HG03565 (cell line): ENCODE results near the gene FAM120A.

Source experiments
- ATAC-seq: cut with Tn5 transposase; IDR thresholded peaks from one replicate; pipeline ENCODE4 v1.9.1; 2021; ENCODE audit warnings: mild to moderate bottlenecking, moderate library complexity; ENCODE audit not compliant: unreplicated experiment

FAM120A gene

DNA sequence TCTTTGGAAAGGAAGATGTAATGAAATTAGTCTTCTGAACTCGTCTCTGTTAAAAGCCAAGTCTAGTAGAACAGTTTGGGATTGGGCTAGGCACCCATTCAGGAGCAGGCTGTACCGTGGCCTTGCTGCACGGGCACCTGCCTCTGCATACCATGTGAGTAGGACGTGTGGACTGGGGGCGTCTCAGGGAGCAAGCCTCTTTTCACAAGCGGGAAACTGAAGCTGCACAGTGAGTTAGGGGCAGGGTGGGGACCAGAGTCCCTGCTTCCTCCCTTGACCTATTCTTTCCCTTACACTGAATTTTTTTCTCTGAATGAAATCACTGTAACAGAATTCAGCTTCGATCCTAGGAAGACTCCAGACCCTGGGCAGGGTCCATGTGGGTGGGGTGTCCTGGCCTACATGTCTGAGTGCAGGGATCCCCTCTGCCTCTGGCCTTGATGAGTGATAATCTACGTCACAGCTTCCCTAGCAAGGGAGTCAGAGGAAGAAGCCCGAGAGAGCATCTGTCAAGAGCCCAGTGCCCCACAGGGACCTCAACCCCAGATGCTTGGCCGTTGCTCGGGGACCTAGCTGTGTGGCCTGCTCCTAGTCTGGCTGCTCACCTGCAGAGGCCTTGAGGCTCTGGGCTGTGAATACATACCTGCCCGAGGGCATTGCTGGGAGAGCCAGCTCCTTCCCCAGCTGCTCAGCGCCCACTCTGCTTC, 140.0 kb downstream of the FAM120A start:
- ATAC-seq: no peak

DNA sequence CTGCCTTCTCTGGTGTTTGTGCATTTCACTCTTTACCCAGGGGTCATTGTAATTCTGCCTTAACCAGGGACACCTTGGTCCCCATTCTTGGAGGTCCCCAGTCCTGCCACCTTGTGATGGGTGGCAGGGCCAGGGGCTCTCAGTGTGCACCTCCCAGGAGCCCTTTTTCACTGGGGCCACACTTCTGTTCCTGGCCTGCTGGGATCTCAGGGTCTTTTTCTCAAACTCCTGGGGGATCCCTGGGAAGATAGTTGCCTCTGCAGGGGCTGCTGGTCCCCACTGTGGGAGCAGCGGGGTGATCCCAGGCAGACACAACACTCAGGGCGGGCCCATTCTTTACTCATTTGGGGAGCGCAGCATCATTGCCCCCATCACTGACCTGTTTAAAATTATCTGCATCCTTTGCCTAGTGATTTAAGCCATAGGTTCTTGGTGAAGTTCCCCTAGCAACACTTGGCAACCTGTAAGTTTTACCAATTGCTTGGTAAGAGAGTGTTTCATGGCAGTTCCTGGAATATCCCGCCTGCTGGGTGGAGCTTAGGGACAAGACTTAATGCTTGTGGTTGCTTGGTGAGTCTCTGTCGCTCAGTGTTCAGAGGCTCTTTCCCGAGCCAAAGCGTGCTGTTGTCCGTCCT, 140.6 kb downstream of the FAM120A start:
- ATAC-seq: no peak

DNA sequence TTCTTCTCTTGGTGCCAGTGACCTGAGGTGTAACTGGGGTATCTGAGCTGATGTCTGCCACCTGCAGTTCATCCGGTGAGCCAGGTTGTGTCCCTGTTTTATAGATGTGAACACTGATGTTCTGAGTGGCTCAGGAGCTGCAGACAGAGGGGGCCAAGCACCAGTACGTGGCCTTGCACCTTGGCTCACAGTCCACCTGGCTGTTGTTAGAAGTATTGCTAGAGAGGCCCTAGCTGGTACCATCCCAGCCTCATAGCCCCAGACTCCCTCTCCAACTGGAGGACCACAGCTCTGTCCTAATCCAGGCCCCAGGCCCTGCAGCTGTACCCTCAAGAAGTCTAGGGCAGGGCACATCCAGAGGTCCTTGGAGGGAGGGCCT, 141.1 kb downstream of the FAM120A start:
- no peak for ATAC-seq

DNA sequence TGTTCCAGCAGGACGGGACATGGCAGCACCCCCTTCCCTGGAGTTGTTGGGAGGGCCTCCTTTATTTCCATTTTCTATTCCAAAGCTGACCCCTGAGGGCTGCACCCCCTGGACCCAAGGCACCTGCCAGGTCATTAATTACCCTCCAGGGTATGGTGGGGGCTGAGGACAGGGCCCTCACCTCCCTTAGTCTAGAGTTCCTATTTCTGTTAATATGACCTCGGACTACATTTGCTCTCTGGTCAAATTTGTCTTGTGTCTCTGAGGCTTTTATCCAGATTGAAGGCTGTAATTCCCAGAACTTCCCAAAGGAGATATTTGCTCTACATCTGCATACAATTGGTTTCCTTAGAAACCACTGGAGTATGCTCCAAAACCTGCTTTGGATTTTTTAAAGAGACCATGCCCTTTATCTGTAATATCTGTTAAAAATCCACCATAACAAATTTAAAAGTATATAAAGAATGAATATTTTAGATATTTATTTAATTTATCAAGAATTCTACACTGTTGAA, 141.7 kb downstream of the FAM120A start:
- ATAC-seq: no peak

DNA sequence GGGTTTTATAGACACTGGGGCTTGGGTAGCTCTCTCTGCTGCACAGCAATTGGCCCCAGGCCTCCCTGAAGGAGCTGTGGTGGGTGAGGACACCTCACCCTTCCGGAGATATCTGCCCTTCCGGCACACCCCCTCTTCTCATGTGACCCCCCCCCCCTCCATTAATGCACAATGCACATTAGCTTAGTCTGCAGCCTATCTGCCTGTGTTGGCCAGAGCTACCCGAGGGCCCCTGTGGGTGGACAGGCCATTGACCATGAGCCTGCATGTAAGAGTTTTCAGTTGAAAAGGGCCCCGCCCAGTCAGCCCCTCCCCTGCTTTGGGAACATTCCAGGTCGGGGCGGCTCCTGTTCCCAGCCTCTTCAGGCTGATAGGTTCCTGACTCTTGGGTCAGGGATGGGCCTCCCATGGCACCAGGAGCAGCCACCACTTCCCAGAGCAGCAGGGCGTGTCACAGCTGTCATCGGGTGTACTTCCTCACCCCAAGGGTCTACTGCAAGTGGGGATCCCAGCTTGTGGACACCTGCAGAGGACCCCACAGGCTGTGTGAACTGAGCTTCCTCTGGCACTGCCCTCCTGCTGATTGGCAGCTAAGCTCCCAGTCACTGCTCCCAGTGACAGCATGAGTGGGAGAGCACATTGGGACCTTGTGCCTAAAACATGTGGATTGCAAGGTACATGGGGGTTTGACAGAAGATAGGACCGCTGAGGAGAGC, 142.7 kb downstream of the FAM120A start:
- no peak for ATAC-seq

DNA sequence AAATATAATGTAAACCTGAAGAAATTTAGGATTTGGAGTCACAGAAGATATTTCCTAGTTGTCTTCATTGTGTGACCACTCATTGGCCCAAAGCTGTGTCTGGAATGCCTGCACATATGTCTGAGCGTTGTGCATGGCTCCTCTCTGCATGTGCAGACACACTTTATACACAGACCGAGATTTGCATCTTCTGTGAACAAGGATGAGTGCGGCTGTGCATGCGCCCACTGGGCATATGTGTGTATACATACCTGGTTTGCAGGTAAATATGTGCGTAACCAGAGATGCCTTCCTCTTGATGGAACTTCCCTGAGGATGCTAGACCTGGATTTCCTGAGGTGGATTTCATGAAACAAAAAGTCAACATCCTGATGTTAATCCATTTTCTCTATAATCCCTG, 144.0 kb downstream of the FAM120A start:
- no peak for ATAC-seq

DNA sequence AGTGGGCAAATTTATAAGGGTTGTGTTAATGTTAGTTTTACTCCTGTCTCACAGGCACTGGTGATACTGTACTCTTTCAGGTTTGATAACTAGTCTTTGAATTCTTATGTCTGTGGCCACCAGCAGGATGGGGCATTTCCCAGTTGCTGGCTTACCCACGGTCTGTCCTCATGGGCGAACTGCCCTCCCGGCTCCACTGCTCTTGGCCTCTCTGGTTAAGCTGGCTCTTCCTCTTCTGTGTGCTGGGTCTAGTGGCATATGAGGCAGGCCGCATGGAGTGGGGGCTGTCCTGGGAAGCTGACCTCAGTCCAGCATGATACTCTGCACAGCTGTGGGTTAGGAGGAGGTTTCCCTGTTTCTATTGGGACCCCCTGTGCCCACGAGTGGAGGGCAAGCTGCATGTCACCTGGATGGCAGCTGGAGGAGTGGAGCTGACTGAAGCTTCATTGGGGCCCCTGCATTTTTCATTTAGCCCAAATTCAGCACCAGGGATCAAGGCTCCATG, 144.4 kb downstream of the FAM120A start:
- no peak for ATAC-seq

DNA sequence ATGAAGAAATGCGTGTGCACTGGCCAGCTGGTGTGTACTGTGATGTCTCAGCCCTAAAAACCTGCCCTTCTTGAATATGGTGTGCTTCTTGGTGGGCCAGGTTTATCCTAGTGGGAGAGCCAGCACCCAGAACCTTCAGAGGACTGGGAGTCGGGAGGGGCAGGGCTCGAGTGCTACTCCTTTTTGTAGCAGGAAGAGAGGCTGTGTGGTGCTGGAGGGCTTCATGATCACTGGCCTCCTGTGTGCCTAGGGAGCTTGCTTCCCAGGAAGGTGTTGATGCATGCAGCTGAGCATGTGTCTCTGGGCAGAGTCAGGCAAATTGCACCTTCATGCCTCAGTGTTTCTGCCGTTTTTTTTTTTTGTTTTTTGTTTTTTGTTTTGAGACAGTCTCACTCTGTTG, 144.9 kb downstream of the FAM120A start:
- ATAC-seq: no peak

DNA sequence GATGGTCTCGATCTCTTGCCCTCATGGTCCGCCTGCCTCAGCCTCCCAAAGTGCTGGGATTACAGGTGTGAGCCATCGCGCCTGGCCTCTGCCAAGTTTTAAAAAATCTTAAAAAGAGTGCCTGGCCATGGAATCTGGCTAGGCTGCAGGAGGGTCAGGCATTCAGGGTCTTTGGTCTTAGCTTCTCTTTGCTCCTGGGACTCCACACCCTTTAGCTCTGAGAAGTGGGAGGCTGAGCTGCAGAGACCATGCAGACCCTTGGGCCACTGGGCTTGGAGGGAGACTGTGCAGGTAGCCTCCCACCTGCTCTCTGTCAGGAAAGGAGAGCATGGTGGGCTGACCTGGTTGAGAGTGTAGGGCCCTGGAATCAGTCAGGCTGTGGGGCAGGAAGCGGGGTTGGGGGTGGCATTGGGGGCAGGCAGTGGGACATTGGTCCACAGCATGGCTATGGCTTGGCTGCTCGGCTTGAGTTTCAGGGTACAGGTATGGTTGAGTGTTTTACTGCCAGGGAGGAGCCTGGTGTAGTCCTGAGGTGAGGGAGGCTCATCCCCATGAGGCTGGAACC, 145.7 kb downstream of the FAM120A start:
- ATAC-seq: no peak

DNA sequence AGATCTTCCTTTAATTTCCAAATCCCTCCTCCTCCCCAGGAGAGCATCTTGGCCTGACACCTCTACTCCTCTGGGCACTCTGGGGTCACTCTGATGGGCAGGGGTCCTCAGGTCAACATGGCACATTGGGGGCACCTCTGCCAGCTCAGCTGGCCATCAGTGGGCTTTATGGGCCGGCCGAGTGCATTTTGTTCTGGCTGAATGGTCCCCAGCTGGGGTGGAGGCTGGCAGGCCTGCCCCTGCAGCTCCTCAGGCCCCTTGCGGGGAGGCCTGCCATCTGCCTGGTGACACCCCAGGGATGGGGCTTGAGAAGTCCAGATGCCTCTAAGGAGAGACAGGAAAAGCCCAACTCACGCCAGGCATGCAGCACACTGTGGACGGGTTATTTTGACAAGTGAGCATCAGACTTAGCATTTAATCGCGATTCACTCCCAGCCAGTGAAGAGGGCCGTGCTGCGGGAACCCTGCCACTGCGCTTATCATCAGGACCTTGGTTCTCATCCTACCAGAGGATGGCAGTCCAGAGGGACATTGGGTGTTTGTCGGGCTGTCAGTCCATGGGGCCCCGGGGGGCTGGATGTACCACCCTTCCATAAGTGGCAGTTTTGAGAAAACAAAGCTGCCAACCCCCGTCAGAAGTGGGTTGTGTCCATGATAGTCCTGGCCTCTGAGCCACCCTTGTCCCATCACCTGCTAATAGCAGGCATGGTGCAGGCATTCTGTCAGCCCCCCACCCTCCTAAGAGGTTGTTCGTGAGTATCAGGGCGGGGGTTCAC, 146.6 kb downstream of the FAM120A start:
- ATAC-seq: no peak

DNA sequence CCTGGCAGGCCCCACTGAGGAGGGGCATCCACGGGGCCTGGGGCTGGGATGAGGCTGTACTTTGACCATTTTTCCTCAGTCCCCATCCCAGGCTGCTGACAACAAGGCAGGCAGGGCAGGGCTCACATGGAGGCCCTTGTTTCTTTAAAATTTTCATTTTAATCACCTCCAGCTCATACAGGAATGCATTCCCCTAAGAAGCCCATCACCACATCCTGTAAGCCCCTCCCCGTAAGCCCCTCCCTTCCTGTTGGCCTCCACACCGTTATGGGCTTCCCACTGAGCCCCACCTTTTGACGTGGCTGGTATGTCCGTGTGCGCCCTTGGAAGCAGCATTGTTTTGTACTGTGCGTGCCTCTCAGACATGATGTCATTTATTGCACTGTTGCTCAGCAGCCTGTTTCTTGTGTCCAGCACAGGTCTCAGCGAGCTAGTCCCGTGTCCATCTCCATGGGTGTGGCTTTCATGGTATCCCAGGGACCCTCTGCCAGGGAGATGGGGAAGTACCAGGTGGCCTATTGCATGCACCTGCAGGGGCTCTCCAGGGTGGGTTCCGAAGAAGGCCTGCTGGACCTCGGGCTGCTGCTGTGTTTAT, 147.3 kb downstream of the FAM120A start:
- ATAC-seq: no peak

DNA sequence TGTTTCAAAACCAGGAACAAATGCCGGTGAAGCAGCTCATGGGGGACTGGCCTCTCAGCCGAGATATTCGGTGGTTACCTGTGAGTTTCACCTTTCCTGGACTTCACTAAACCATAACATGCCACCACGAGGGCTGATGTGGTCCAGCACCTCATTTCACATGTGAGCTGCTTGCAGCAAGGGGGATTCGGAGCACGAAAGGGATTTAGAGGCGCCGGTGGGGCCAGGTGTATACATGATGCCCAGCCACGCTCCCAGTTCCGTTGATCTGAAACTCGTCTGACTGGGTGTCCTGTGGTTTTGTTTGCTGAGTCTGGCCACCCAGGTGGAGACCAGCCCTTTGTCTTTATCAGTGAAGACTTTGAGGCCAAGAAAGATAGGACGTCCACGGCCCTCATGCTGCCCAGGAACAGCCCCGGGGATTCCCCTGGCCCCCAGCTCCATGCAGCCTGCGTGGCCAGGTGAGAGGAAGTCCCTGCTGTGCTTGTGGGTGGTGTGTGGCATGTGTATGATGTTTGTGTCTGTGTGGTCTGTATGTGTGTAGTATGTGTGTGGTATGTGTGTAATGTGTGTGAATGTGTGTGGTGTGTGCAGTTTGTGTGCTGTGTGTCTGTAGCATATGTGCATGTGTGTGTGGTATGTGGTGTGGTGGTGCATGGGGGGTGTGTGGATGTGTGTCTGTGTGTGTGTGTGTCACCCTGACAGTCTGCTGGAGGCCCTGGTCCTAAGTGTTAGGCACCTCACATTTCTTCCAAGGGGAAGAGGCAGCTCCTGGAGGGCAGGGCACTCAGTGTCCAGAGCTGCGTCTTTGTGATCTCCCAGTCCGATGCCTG, 148.3 kb downstream of the FAM120A start:
- ATAC-seq: no peak

DNA sequence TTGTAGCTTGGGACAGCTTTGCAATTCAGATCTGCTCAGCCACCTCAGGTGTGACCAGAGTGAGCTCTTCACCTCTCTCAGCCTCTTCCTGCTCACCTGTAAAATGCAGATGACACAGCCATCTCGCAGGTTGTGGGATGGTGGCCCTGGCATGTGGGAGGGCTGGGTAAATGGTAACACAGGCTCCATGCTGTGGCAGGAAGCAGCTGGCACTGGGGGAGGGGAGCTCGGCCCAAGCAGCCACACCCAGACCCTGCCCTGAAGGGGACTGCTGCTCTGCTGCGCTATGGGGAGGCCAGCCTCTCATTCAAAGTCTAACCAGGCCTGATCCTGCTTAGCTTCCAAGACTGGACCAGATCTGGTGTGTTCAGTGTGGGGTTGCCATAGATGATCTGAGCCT, 149.0 kb downstream of the FAM120A start:
- no peak for ATAC-seq

DNA sequence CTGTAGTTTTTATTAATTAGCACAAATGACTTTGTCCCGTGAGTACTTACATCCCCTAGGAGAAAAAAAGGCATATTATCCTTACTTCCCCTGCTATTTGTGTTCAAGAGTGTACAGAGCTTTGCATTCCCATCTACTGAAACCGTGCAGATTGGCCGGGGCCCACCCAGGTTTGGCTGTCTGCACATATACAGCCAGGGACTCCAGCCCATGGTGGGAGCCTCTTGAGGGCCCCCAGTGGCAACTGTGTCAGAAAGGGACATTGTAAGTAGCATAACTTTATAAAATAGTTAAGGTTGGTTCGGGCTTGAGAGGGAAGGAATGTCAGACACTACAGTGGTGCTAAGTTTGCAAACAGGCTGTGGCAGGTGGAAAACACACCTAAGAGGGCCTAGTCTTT, 149.6 kb downstream of the FAM120A start:
- no peak for ATAC-seq

DNA sequence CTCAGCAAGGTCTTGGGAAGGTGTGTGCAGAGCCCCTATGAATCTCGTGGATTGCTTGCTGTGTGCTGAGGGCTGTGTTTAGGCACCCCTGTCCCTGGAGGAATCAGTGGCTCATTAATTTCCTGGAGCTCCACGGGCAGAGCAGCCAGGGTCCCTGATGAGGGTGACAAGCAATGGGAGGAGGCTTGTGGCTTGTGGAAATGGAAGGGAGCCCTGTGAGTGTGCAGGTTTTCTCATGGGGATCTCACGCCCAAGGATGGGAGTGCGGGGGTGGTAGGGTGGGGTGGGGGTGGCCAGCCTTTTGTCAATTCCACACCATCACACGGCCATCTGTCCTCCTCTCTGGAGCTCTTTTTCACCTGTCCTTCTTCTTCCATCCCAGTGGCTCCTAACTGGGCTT, 150.2 kb downstream of the FAM120A start:
- no peak for ATAC-seq

DNA sequence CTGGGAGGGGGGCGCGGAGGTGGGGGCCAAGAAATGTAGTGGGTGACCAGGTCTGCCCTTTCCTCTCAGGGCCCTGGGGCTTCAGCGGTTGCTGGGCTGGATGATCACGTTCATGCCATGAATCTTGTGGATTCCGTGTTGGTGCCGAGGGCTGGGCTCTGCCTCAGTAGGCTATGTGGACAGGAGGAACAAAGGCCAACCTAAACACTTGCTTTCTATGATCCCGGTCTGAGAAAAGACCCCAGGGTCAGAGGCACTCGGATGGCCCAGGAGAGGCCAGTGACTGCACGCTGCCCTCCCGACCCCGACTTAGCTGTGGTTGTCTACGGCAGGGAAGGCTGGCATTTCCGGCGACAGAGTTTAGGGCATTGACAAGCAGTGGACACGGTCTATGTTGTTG, 151.5 kb downstream of the FAM120A start:
- ATAC-seq: no peak

DNA sequence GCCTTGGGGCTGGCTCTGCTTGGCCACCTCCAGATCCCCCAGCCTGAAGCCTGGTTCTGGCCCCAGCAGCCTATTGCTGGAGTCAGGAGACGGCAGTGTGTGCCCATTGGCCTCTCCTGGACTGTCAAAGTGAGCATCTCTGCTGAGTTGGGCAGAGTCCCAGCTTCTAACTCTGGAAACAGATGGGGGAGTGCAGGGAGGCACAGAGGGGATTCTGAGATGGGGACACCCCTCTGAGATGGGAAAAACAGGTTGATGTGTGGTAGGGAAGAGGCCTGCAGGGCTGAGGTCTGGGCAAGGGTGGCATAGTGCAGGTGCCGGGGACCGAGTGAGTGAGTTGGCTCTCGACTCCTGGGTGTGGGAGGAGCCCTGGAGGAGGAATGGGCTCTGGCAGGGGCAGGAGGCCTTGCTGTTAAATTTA, 152.4 kb downstream of the FAM120A start:
- no peak for ATAC-seq

DNA sequence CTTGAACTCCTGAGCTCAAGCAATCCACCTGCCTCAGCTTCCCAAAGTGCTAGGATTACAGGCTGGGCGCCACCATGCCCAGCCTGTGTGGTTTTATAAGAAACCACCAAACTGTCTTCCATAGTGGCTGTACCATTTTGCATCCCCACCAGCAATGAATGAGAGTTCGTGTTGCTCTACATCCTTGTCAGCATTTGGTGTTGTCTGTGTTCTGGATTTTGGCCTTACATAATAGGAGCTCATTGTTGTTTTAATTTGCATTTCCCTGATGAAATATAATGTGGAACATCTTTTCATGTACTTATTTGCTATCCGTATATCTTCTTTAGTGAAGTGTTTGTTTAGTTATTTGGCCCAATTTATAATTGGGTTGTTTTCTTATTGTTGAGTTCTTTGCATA, 154.7 kb downstream of the FAM120A start:
- ATAC-seq: no peak

DNA sequence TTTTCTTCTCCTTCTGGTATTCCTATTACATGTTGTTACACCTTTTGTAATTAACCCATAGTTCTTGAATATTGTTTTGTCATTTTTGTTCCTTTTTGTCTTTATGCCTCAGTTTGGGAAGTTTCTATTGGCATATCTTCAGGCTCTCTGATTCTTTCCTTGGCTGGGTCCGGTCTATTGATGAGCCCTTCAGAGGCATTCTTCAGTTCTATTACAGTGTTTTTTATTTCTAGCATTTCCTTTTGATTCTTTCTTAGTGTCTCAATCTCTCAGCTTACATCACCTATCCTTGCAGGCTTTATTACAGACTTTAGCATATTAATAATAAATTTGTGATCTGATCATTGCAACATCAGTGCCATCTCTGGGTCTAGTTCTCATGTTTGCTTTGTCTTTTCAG, 158.7 kb downstream of the FAM120A start:
- no peak for ATAC-seq
